H9 (cell line): Measurements from ENCODE around the gene SLC35A1. TPM values are rescaled to one million over a fixed set of nuclear protein-coding genes. Genes with fewer than 3 reads are reported as not detected.

Experiments used
- DNase-seq: peaks from one replicate; pipeline ENCODE4 v3.0.0-alpha.2; 2017
- H2AFZ ChIP-seq: one replicate; pipeline ENCODE4 v1.6.1; 2013; ENCODE audit warnings: mild to moderate bottlenecking, low read length, control low read depth, moderate library complexity
- H2AK5ac ChIP-seq: 2 replicates; pipeline ENCODE4 v1.6.1; 2013; ENCODE audit warnings: low read length, control low read depth, mixed read lengths; ENCODE audit not compliant: insufficient read length
- H2BK120ac ChIP-seq: one replicate; pipeline ENCODE4 v1.6.1; 2013; ENCODE audit warnings: low read depth, mild to moderate bottlenecking, low read length, control low read depth, inconsistent platforms; ENCODE audit not compliant: poor library complexity, severe bottlenecking
- H2BK12ac ChIP-seq: 2 replicates; pipeline ENCODE4 v1.6.1; 2013; ENCODE audit warnings: low read length, control low read depth, mixed read lengths, low read depth; ENCODE audit not compliant: insufficient read length
- H2BK15ac ChIP-seq: 2 replicates; pipeline ENCODE4 v1.6.1; 2013; ENCODE audit warnings: low read depth, low read length, control low read depth
- H2BK20ac ChIP-seq: one replicate; pipeline ENCODE4 v1.6.1; 2013; ENCODE audit warnings: low read depth, mild to moderate bottlenecking, low read length, control low read depth, inconsistent platforms; ENCODE audit not compliant: poor library complexity, severe bottlenecking
- H2BK5ac ChIP-seq: 2 replicates; pipeline ENCODE4 v1.6.1; 2013; ENCODE audit warnings: low read length, control low read depth, mixed read lengths; ENCODE audit not compliant: insufficient read length
- H3K14ac ChIP-seq: 2 replicates; pipeline ENCODE4 v1.6.1; 2013; ENCODE audit warnings: low read length, control low read depth; ENCODE audit not compliant: insufficient read depth
- H3K18ac ChIP-seq: 2 replicates; pipeline ENCODE4 v1.6.1; 2013; ENCODE audit warnings: low read depth, mild to moderate bottlenecking, mixed read lengths, low read length, control low read depth; ENCODE audit not compliant: insufficient read length
- H3K23ac ChIP-seq: 2 replicates; pipeline ENCODE4 v1.6.1; 2013; ENCODE audit warnings: low read length, control low read depth, mixed read lengths, low read depth; ENCODE audit not compliant: insufficient read length
- H3K23me2 ChIP-seq: 2 replicates; pipeline ENCODE4 v1.6.1; 2013; ENCODE audit warnings: low read depth, mild to moderate bottlenecking, mixed read lengths, low read length, control low read depth; ENCODE audit not compliant: insufficient read length, poor library complexity, severe bottlenecking
- H3K27ac ChIP-seq: 2 replicates; pipeline ENCODE4 v1.5.1; 2013; ENCODE audit warnings: low read length, control low read depth, mixed read lengths, low read depth; ENCODE audit not compliant: insufficient read length
- H3K27me3 ChIP-seq: 2 replicates; pipeline ENCODE4 v1.6.1; 2013; ENCODE audit warnings: low read length, control low read depth, inconsistent platforms; ENCODE audit not compliant: insufficient read depth
- H3K4ac ChIP-seq: 2 replicates; pipeline ENCODE4 v1.6.1; 2013; ENCODE audit warnings: low read depth, mild to moderate bottlenecking, control low read depth, inconsistent platforms, low read length, moderate library complexity
- H3K4me1 ChIP-seq: 2 replicates; pipeline ENCODE4 v1.6.1; 2013; ENCODE audit warnings: low read length, control low read depth, inconsistent platforms; ENCODE audit not compliant: insufficient read depth
- H3K4me2 ChIP-seq: 2 replicates; pipeline ENCODE4 v1.6.1; 2013; ENCODE audit warnings: low read length, control low read depth, mixed read lengths; ENCODE audit not compliant: insufficient read length, insufficient read depth
- H3K56ac ChIP-seq: 2 replicates; pipeline ENCODE4 v1.6.1; 2013; ENCODE audit warnings: low read depth, mild to moderate bottlenecking, mixed read lengths, low read length, control low read depth; ENCODE audit not compliant: insufficient read length
- H3K79me1 ChIP-seq: 2 replicates; pipeline ENCODE4 v1.6.1; 2013; ENCODE audit warnings: low read depth, mild to moderate bottlenecking, moderate library complexity, low read length, control low read depth, inconsistent platforms; ENCODE audit not compliant: insufficient read depth, poor library complexity, severe bottlenecking
- H3K79me2 ChIP-seq: 2 replicates; pipeline ENCODE4 v1.6.1; 2013; ENCODE audit warnings: low read length, control low read depth, inconsistent platforms; ENCODE audit not compliant: insufficient read depth
- H3K9ac ChIP-seq: 2 replicates; pipeline ENCODE4 v1.6.1; 2013; ENCODE audit warnings: low read length, control low read depth, mixed read lengths; ENCODE audit not compliant: insufficient read length; ENCODE audit errors: extremely low read depth
- H3K9me3 ChIP-seq: one replicate; pipeline ENCODE4 v1.6.1; 2013; ENCODE audit warnings: low read depth, low read length, inconsistent platforms; ENCODE audit not compliant: control insufficient read depth
- H3T11ph ChIP-seq: one replicate; pipeline ENCODE4 v1.6.1; 2013; ENCODE audit warnings: mild to moderate bottlenecking, low read length, control low read depth, inconsistent platforms
- H4K20me1 ChIP-seq: one replicate; pipeline ENCODE4 v1.6.1; 2013; ENCODE audit not compliant: control insufficient read depth, insufficient read length, insufficient read depth
- H4K5ac ChIP-seq: 2 replicates; pipeline ENCODE4 v1.6.1; 2013; ENCODE audit warnings: low read depth, mild to moderate bottlenecking, mixed read lengths, low read length, control low read depth; ENCODE audit not compliant: insufficient read length
- H4K8ac ChIP-seq: replicated peaks from 2 replicates; pipeline ENCODE4 v1.6.1; 2013; ENCODE audit warnings: low read length, control low read depth, mixed read lengths, low read depth; ENCODE audit not compliant: insufficient read length
- H4K91ac ChIP-seq: 2 replicates; pipeline ENCODE4 v1.6.1; 2013; ENCODE audit warnings: low read depth, mild to moderate bottlenecking, moderate library complexity, mixed read lengths, low read length, control low read depth; ENCODE audit not compliant: insufficient read length
- H3K27ac Mint-ChIP-seq, 3 experiments: 2 replicates in 2 of 3; 3 replicates in 1 of 3; pipeline ENCODE4 v1.8.0; 2020 to 2021; ENCODE audit warnings: mixed read lengths in 3 of 3, mild to moderate bottlenecking in 1 of 3, moderate library complexity in 1 of 3
- H3K27me3 Mint-ChIP-seq: 2 replicates; pipeline ENCODE4 v1.8.0; 2021; ENCODE audit warnings: low read depth, mild to moderate bottlenecking, moderate library complexity, mixed read lengths
- H3K36me3 Mint-ChIP-seq, 3 experiments: 2 replicates in 2 of 3; 3 replicates in 1 of 3; pipeline ENCODE4 v1.8.0; 2020 to 2021; ENCODE audit warnings: low read depth in 3 of 3, mixed read lengths in 3 of 3; ENCODE audit not compliant: insufficient read depth in 1 of 3
- H3K4me1 Mint-ChIP-seq, 2 experiments: 2 replicates each; pipeline ENCODE4 v1.8.0; 2020; ENCODE audit warnings: mixed read lengths in 2 of 2
- H3K4me3 Mint-ChIP-seq, 2 experiments: 2 replicates in 1 of 2; 3 replicates in 1 of 2; pipeline ENCODE4 v1.8.0; 2020 to 2021; ENCODE audit warnings: mild to moderate bottlenecking in 2 of 2, mixed read lengths in 2 of 2, moderate library complexity in 1 of 2
- H3K9me3 Mint-ChIP-seq, 2 experiments: 2 replicates in 1 of 2; 3 replicates in 1 of 2; pipeline ENCODE4 v1.8.0; 2020; ENCODE audit warnings: mild to moderate bottlenecking in 2 of 2, mixed read lengths in 2 of 2, moderate library complexity in 1 of 2
- CTCF ChIP-seq: fragments of 200-600 bp; sonication (generic); conservative IDR thresholded peaks from 3 replicates; pipeline ENCODE4 v1.8.0; 2021; ENCODE audit warnings: antibody characterized with exemption, mild to moderate bottlenecking
- WGBS: extraction: QIAGEN DNeasy Blood & Tissue Kit; methylation state at CpG from one replicate; pipeline ENCODE4 v1.1.7; 2013; ENCODE audit warnings: missing lambda C conversion rate, low lambda C conversion rate, mixed read lengths; ENCODE audit not compliant: insufficient read length; ENCODE audit errors: extremely low coverage; 5-methylcytosine and 5-hydroxymethylcytosine counted together
- total RNA-seq: library from RNA; stranded (reverse); gene quantifications from 2 replicates; pipeline ENCODE4 v1.2.1, GENCODE V29; 2021

The SLC35A1 gene
- total RNA-seq, 1 experiment from 2014 or later: 6.1 TPM

- Mint-ChIP-seq H3K27ac (no peak overlapping the region), H3K27me3 (no peaks in the 10 kb centered on the region), H3K36me3 (peaks cover 13 to 71% (median 54%) of the 10 kb centered on the region in 3 experiments; a peak in 5 of 7 replicates), H3K4me3 (no peak overlapping the region), H3K9me3 (no peaks in the 10 kb centered on the region; a peak in 1 of 5 replicates), H3K4me1 (no peaks in the 10 kb centered on the region)
- Histone ChIP-seq H2BK12ac (no peak overlapping the region), H2BK120ac (no peak overlapping the region), H3T11ph (no peak overlapping the region), H2BK15ac (no peak overlapping the region), H2BK20ac (no peak overlapping the region), H4K91ac (no peak overlapping the region), H3K27ac (no peak overlapping the region), H3K23me2 (no peaks in the 10 kb centered on the region), H3K23ac (no peak overlapping the region), H3K79me1 (no peaks in the 10 kb centered on the region), H4K5ac (no peak overlapping the region), H3K18ac (no peak overlapping the region), H2AK5ac (no peak overlapping the region), H3K4ac (no peak overlapping the region), H3K9ac (no peak overlapping the region), H3K9me3 (no peaks in the 10 kb centered on the region), H3K79me2 (no peaks in the 10 kb centered on the region), H4K20me1 (no peaks in the 10 kb centered on the region), H3K4me1 (no peaks in the 10 kb centered on the region), H3K56ac (no peak overlapping the region), H3K27me3 (no peaks in the 10 kb centered on the region), H4K8ac (no peak overlapping the region), H2AFZ (no peak overlapping the region), H3K14ac (no peak overlapping the region), H3K4me2 (no peak overlapping the region), H2BK5ac (no peak overlapping the region)
- WGBS: no CpG with 5 or more reads among the region's 3 CpGs
- no peak for DNase-seq
- no peak for TF ChIP-seq CTCF
These were observed 49.9 kb downstream of the SLC35A1 start for GRCh38 chr6:87522686-87523085.
